ENCODE data around the gene DEPP1.
A peak's percentile ranks its signal among the peaks of the same experiment; 100 is the strongest.

Gene DEPP1

DNA sequence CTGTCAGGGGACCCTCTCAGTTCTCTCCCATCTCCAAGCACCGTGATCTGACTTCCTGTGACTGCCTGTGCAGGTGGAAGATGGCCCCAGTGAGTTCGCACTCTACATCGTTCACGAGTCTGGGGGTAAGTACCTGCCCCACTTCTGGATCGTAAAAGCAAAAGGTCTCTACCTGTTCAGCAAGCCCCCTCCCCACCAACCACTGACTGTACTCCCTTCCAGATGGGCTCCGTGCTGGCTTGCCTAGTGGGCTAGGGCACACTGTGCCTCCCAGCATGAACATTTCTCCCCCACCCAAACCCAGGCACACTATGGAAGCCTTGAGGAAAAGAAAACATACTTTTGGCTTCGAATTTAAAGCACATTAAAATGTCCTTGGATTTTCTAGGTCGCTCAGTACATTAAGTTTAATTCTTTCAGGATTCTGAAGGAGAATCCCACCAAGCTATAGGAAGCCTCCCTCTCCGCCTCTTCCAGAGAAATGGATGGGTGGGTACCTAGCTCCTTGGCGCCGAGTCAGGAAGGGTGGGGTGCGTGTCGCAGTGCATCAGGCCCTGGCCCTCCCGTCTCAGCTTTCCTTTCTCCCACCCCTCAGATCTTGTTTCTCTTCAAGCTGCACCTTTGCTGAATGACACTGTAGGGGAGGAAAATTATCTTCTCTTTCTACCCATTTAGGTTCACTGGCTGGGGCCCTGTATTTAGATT lies 11.1 kb upstream of the DEPP1 start:
- H3K4me3 ChIP-seq (ENCODE audit: control insufficient read depth in 1 of 7, extremely low read depth in 1 of 7, insufficient read depth in 4 of 7, low read depth in 2 of 7, low read length in 6 of 7) = no peak overlapping the region
- peaks cover 0 to 36% (median 17%) of the 10 kb centered on the region in 4 experiments for H3K4me1 ChIP-seq (ENCODE audit: control extremely low read depth in 1 of 4, control insufficient read depth in 4 of 4, insufficient read depth in 4 of 4, low read length in 3 of 4)
- no peaks in the 10 kb centered on the region for H3K36me3 ChIP-seq (ENCODE audit: control insufficient read depth in 4 of 4, insufficient read depth in 4 of 4, low read length in 3 of 4)
- no peak overlapping the region for H3K27ac ChIP-seq (ENCODE audit: insufficient read depth in 1 of 2, low read depth in 1 of 2, low read length in 2 of 2, poor library complexity in 1 of 2, severe bottlenecking in 2 of 2)
- WGBS (ENCODE audit: insufficient coverage) = 91% methylated on average over 8 of the region's 14 CpGs
- POLR2A ChIA-PET = interaction anchor here (1.0 kb wide), 1 partner anchor 18 kb away, joined by 3 read pairs; no protein-coding TSS in a partner anchor
- H3K27me3 ChIP-seq (replicated peaks in 2 of 5; ENCODE audit: control insufficient read depth in 4 of 5, insufficient read depth in 5 of 5, low read length in 4 of 5) = no peaks in the 10 kb centered on the region
- H3K9me3 ChIP-seq (ENCODE audit: control extremely low read depth in 1 of 5, control insufficient read depth in 4 of 5, insufficient read depth in 2 of 5, low read depth in 1 of 5, low read length in 4 of 5) = no peaks in the 10 kb centered on the region
- no peak for DNase-seq
- CTCF ChIA-PET = interaction anchor here (1.1 to 9.8 kb wide), 11 partner anchors 9 to 61 kb away, joined by 3 to 84 read pairs (median 5); partner anchors contain the start of gene DEPP1

GRCh38 chr10:44988957-44989585 lies 10.5 kb upstream of the DEPP1 start:
- Histone ChIP-seq H3K4me1 (ENCODE audit: control extremely low read depth in 1 of 4, control insufficient read depth in 4 of 4, insufficient read depth in 4 of 4, low read length in 3 of 4) (peaks cover 0 to 29% (median 14%) of the 10 kb centered on the region in 4 experiments), H3K27me3 (replicated peaks in 2 of 5; ENCODE audit: control insufficient read depth in 4 of 5, insufficient read depth in 5 of 5, low read length in 4 of 5) (no peaks in the 10 kb centered on the region), H3K4me3 (ENCODE audit: control insufficient read depth in 1 of 7, extremely low read depth in 1 of 7, insufficient read depth in 4 of 7, low read depth in 2 of 7, low read length in 6 of 7) (no peak overlapping the region), H3K27ac (ENCODE audit: insufficient read depth in 1 of 2, low read depth in 1 of 2, low read length in 2 of 2, poor library complexity in 1 of 2, severe bottlenecking in 2 of 2) (no peak overlapping the region), H3K9me3 (ENCODE audit: control extremely low read depth in 1 of 5, control insufficient read depth in 4 of 5, insufficient read depth in 2 of 5, low read depth in 1 of 5, low read length in 4 of 5) (no peaks in the 10 kb centered on the region), H3K36me3 (ENCODE audit: control insufficient read depth in 4 of 4, insufficient read depth in 4 of 4, low read length in 3 of 4) (no peaks in the 10 kb centered on the region)
- CTCF ChIA-PET = interaction anchor here (1.1 to 9.8 kb wide), 9 partner anchors 8 to 60 kb away, joined by 3 to 84 read pairs (median 5); partner anchors contain the start of gene DEPP1
- DNase-seq = no peak
- 91% methylated on average over 10 of the region's 10 CpGs for WGBS (ENCODE audit: insufficient coverage)
- POLR2A ChIA-PET = interaction anchor here (1.0 kb wide), 1 partner anchor 19 kb away, joined by 3 read pairs; no protein-coding TSS in a partner anchor

DNA sequence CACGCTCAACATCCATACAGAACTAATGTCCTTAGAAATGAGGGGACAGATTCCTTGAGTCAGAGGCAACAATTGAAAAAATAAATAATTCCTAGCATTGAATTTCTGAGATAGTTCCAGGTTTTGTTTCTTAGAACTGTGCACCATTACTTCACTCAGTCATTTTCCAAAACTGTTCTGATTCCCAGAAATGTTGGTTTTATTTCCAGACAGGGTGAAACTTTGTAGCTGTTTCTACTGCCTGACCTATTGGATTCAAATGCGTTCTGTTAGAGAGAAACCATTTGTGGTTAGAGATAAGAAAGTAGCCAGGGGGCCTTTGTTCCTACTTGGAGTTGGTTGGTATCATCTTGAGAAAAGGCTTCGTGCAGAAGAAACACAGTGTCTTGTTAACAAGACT lies 8.1 kb upstream of the DEPP1 start:
- H3K27me3 ChIP-seq (replicated peaks in 2 of 5; ENCODE audit: control insufficient read depth in 4 of 5, insufficient read depth in 5 of 5, low read length in 4 of 5) = no peaks in the 10 kb centered on the region
- DNase-seq = peak in 1 of 3 donors; percentile 33
- H3K27ac ChIP-seq (ENCODE audit: insufficient read depth in 1 of 2, low read depth in 1 of 2, low read length in 2 of 2, poor library complexity in 1 of 2, severe bottlenecking in 2 of 2) = no peak overlapping the region
- H3K4me1 ChIP-seq (ENCODE audit: control extremely low read depth in 1 of 4, control insufficient read depth in 4 of 4, insufficient read depth in 4 of 4, low read length in 3 of 4) = peaks cover 0 to 29% (median 15%) of the 10 kb centered on the region in 4 experiments
- WGBS (ENCODE audit: insufficient coverage) = 41% methylated on average over 3 of the region's 3 CpGs
- H3K36me3 ChIP-seq (ENCODE audit: control insufficient read depth in 4 of 4, insufficient read depth in 4 of 4, low read length in 3 of 4) = no peaks in the 10 kb centered on the region
- CTCF ChIA-PET = interaction anchor here (0.8 to 1.5 kb wide), 3 partner anchors 52 to 57 kb away, joined by 3 to 7 read pairs (median 3); no protein-coding TSS in a partner anchor
- no peaks in the 10 kb centered on the region for H3K9me3 ChIP-seq (ENCODE audit: control extremely low read depth in 1 of 5, control insufficient read depth in 4 of 5, insufficient read depth in 2 of 5, low read depth in 1 of 5, low read length in 4 of 5)
- POLR2A ChIA-PET = no interaction called here
- H3K4me3 ChIP-seq (ENCODE audit: control insufficient read depth in 1 of 7, extremely low read depth in 1 of 7, insufficient read depth in 4 of 7, low read depth in 2 of 7, low read length in 6 of 7) = peak overlapping the region in 1 of 7 experiments; percentile 3

DNA sequence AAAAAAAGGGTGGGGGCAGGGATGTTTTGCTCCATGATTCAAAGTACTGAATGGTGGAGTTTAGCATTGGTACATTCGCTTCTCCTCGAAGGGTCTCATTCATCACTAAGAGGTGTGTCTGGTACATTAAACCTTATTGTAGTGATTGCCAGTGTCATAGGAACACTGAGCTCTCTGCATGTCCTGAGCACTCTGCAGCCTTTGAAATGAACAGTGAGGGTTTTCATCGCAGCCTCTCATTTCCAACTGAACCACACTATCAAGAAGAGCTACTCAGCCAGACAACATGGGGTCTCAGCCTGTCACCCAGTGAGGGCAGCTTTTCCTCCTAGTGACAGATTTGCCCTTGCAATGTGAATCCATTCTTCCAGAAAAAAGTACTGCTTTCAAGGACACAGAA lies 7.6 kb upstream of the DEPP1 start:
- WGBS (ENCODE audit: insufficient coverage) = no CpG with 5 or more reads among the region's 3 CpGs
- H3K27me3 ChIP-seq (replicated peaks in 2 of 5; ENCODE audit: control insufficient read depth in 4 of 5, insufficient read depth in 5 of 5, low read length in 4 of 5) = no peaks in the 10 kb centered on the region
- H3K36me3 ChIP-seq (ENCODE audit: control insufficient read depth in 4 of 4, insufficient read depth in 4 of 4, low read length in 3 of 4) = no peaks in the 10 kb centered on the region
- no peak for DNase-seq
- no peak overlapping the region for H3K4me3 ChIP-seq (ENCODE audit: control insufficient read depth in 1 of 7, extremely low read depth in 1 of 7, insufficient read depth in 4 of 7, low read depth in 2 of 7, low read length in 6 of 7)
- H3K27ac ChIP-seq (ENCODE audit: insufficient read depth in 1 of 2, low read depth in 1 of 2, low read length in 2 of 2, poor library complexity in 1 of 2, severe bottlenecking in 2 of 2) = no peak overlapping the region
- peaks cover 0 to 34% (median 20%) of the 10 kb centered on the region in 4 experiments for H3K4me1 ChIP-seq (ENCODE audit: control extremely low read depth in 1 of 4, control insufficient read depth in 4 of 4, insufficient read depth in 4 of 4, low read length in 3 of 4)
- CTCF ChIA-PET = interaction anchor here (0.8 to 1.5 kb wide), 3 partner anchors 52 to 57 kb away, joined by 3 to 7 read pairs (median 3); no protein-coding TSS in a partner anchor
- no peaks in the 10 kb centered on the region for H3K9me3 ChIP-seq (ENCODE audit: control extremely low read depth in 1 of 5, control insufficient read depth in 4 of 5, insufficient read depth in 2 of 5, low read depth in 1 of 5, low read length in 4 of 5)
- POLR2A ChIA-PET = no interaction called here

GRCh38 chr10:44985175-44985681 lies 6.6 kb upstream of the DEPP1 start:
- no peaks in the 10 kb centered on the region for H3K9me3 ChIP-seq (ENCODE audit: control extremely low read depth in 1 of 5, control insufficient read depth in 4 of 5, insufficient read depth in 2 of 5, low read depth in 1 of 5, low read length in 4 of 5)
- no peak overlapping the region for H3K4me3 ChIP-seq (ENCODE audit: control insufficient read depth in 1 of 7, extremely low read depth in 1 of 7, insufficient read depth in 4 of 7, low read depth in 2 of 7, low read length in 6 of 7)
- WGBS (ENCODE audit: insufficient coverage) = 97% methylated on average over 8 of the region's 9 CpGs
- H3K27ac ChIP-seq (ENCODE audit: insufficient read depth in 1 of 2, low read depth in 1 of 2, low read length in 2 of 2, poor library complexity in 1 of 2, severe bottlenecking in 2 of 2) = no peak overlapping the region
- H3K36me3 ChIP-seq (ENCODE audit: control insufficient read depth in 4 of 4, insufficient read depth in 4 of 4, low read length in 3 of 4) = no peaks in the 10 kb centered on the region
- POLR2A ChIA-PET = no interaction called here
- H3K4me1 ChIP-seq (ENCODE audit: control extremely low read depth in 1 of 4, control insufficient read depth in 4 of 4, insufficient read depth in 4 of 4, low read length in 3 of 4) = peaks cover 0 to 35% (median 26%) of the 10 kb centered on the region in 4 experiments
- CTCF ChIA-PET = interaction anchor here (0.6 to 1.8 kb wide), 4 partner anchors 10 to 686 kb away, joined by 3 to 7 read pairs (median 4); no protein-coding TSS in a partner anchor
- no peak for DNase-seq
- H3K27me3 ChIP-seq (replicated peaks in 2 of 5; ENCODE audit: control insufficient read depth in 4 of 5, insufficient read depth in 5 of 5, low read length in 4 of 5) = no peaks in the 10 kb centered on the region

DNA sequence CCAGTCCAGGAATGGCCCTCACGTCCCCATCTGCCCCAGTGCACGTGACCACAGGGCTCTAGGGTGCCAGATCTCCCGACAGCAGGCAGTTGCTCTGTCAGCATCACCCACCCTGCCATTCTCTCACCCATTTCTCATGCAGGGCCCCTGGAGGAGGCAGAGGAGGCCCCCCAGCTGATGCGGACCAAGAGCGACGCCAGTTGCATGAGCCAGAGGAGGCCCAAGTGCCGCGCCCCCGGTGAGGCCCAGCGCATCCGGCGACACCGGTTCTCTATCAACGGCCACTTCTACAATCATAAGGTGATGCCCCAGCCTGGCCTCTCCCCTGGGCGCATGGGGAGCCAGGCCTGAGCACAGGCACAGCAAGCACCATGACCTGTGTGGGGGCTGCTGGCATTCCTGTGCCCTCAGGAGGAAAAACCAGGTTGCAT lies 6.1 kb upstream of the DEPP1 start:
- Histone ChIP-seq H3K36me3 (ENCODE audit: control insufficient read depth in 4 of 4, insufficient read depth in 4 of 4, low read length in 3 of 4) (no peaks in the 10 kb centered on the region), H3K4me1 (ENCODE audit: control extremely low read depth in 1 of 4, control insufficient read depth in 4 of 4, insufficient read depth in 4 of 4, low read length in 3 of 4) (peaks cover 0 to 40% (median 30%) of the 10 kb centered on the region in 4 experiments), H3K4me3 (ENCODE audit: control insufficient read depth in 1 of 7, extremely low read depth in 1 of 7, insufficient read depth in 4 of 7, low read depth in 2 of 7, low read length in 6 of 7) (no peak overlapping the region), H3K27me3 (replicated peaks in 2 of 5; ENCODE audit: control insufficient read depth in 4 of 5, insufficient read depth in 5 of 5, low read length in 4 of 5) (no peaks in the 10 kb centered on the region), H3K27ac (ENCODE audit: insufficient read depth in 1 of 2, low read depth in 1 of 2, low read length in 2 of 2, poor library complexity in 1 of 2, severe bottlenecking in 2 of 2) (no peak overlapping the region), H3K9me3 (ENCODE audit: control extremely low read depth in 1 of 5, control insufficient read depth in 4 of 5, insufficient read depth in 2 of 5, low read depth in 1 of 5, low read length in 4 of 5) (no peaks in the 10 kb centered on the region)
- ChIA-PET POLR2A (no interaction called here), CTCF (interaction anchor here (1.8 kb wide), 1 partner anchor 11 kb away, joined by 4 read pairs; no protein-coding TSS in a partner anchor)
- WGBS (ENCODE audit: insufficient coverage) = 99% methylated on average over 12 of the region's 15 CpGs
- no peak for DNase-seq
